NCI-H1105 (cell line): ENCODE data around the gene TNFSF12.

Experiments
- DNase-seq: peaks from one replicate; lab custom pipeline; 2025; lab: John Stamatoyannopoulos, UW

TNFSF12 gene

DNA sequence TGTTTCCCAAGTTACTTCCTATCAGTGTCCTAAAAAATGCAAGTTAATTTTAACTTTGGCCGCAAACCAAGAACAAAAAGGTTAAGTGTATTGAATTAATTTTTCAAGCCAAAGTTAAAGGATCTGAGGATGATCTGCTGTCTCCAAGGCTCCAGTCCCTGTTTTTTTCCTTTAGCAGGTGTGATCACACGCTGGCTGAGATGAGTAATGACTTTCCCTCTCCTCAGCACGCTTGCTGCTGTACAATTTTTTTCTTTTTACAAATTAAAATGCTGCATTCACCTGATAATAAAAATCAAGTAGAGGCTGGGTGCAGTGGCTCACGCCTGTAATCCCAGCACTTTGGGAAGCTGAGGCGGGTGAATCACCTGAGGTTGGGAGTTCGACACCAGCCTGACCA is 3.9 kb upstream of the TNFSF12 start:
- DNase-seq = no peak

DNA sequence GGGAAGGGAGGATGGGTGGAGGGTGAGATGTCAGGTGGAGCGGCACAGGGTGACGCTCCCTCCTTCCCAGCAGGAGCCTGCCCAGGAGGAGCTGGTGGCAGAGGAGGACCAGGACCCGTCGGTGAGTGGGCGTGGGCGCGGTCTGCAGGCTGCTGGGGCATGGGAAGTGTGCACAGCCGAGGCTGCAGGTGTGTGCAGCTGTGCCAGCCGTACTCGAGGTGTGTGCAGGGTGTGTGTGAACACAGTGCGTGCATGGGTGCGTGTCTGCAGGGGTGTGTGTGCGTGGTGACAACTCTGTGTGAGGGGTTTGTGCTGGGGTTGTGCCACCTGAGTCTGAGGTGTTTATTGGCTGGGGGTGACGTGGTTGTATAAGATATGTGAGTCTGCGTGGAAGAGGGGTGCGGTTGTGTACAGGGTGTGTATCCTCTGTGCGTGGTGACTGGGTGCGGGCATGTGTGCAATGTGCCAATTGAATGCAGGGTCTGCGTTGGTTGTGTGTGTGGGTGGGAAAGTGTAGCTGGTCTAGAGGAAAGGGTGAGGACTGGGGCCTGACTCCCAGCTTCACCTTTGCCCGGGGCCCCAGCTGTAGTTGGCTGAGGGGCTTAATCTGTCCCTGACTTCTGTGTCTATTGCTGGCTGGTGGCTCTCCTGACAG is 670 bp downstream of the TNFSF12 start:
- no peak for DNase-seq

DNA sequence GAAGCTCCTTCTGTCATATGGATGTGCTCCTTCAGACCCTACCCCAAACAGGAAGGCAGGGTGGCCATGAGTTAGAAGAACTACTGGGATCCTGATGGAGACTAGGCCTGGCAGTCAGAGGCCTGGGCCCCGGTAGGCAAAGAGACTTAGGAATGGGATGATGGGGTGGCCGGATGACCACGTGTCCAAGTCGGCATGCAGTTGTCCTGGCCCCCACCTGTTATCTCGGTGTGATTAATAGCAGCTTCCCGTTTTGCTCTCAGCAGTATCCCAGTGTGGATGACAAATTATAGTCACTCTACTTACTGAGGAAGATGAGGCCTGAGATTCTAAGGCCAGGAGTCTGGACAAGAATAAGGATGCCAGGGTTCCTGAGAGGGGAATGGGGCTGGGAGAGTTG is 1.5 kb downstream of the TNFSF12 start:
- no peak for DNase-seq

DNA sequence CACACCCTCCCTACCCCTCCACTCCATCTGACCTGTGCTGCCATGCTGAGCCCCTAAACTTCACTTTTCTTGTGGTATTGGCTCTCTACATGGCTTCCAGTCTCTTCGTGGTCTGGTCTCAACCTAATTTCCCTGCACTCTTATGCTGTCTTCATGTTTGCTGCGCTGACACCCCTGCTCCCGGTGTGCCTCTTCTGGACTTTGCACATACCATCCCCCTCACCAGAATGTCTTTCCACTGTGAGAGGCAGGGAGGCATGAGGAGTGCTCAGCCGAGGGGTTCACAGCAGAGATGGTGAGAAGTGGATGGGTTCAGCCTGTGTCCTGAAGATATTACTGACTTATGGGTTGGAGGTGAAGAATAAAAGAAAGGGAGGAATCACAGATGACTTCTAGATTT is 2.5 kb downstream of the TNFSF12 start:
- no peak for DNase-seq

DNA sequence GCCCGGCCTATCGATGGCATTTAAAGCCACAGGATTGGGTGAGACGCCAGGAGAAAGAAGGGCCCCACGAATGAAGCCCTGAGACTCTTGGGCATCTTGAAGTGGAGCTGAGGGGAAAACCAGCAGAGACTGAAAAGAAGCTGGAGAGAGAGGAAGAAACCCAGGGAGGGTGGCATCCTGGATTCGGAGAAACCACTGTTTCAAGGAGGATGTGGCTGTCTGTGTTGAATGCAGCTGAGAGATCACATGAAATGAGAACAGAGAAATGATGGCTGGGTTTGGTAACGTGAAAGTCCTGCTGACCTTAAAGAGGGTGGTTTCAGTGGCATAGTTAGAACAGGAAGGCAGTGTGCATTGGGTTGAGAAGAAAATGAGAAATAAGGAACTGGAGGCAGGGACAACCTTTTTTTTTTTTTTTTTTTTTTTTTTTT is 3.8 kb downstream of the TNFSF12 start:
- DNase-seq = no peak

DNA sequence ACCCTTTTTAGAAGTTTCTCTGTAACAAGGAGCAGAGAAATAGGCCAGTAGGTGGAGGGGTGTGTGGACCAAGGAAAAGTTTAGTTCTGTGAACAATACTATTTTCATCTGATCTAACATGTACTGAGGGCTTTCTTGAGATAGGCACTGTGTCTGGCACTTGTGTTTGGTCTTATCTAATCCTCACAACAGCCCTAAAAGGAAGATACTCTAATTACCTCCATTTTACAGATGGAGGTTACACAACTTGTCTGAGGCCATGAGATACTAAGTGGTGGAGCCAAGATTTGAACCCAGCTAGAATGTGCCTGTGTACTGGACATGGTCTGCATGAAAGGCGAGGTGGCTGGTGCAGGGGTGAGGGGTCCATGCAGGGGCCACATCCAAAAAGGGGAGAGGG is 4.5 kb downstream of the TNFSF12 start:
- no peak for DNase-seq

DNA sequence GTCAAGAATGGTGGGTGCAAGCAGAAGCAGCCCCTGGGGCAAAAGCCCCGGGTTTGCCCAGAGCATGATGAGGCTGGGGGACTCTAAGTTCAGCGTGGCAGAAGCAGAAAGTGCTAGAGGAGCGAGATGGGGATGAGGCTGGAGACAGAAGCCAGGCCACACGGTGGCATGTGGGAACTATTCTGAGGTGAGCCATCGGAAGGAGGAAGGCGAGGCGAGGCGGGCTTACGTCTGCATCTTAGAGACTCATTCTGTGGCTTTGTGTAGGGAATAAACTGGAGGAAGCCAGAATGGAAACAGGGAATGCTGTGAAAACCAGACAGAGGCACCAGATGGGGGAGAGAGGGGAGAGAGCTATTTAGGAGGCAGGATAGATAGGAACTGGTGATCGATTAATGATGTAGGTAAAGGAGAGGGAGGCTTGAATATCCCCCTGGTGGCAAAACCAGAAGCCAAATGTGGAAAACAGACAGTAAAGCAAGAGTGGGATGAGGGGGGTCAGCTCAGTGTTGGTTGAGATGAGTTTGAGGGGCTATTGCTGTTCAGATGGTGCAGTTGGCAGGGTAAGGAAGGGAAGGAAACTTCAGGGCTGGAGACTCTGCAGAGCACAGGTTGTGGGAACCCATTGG is 6.6 kb downstream of the TNFSF12 start:
- DNase-seq = no peak

DNA sequence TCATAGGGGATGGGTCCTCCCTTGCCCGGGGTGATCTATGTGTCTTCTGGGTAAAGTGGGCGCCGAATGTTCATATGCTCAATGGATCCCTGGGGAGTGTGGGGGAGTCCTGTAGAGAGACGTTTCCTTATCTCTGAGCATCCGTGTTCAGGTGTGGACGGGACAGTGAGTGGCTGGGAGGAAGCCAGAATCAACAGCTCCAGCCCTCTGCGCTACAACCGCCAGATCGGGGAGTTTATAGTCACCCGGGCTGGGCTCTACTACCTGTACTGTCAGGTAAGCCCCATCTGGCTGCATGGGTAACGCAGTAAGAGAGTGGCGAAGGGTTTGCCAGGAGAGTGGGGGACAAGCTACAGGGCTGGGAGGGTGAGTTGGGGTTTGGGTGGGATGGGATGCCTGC is 7.8 kb downstream of the TNFSF12 start:
- no peak for DNase-seq

DNA sequence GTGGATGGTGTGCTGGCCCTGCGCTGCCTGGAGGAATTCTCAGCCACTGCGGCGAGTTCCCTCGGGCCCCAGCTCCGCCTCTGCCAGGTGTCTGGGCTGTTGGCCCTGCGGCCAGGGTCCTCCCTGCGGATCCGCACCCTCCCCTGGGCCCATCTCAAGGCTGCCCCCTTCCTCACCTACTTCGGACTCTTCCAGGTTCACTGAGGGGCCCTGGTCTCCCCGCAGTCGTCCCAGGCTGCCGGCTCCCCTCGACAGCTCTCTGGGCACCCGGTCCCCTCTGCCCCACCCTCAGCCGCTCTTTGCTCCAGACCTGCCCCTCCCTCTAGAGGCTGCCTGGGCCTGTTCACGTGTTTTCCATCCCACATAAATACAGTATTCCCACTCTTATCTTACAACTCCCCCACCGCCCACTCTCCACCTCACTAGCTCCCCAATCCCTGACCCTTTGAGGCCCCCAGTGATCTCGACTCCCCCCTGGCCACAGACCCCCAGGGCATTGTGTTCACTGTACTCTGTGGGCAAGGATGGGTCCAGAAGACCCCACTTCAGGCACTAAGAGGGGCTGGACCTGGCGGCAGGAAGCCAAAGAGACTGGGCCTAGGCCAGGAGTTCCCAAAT is 8.4 kb downstream of the TNFSF12 start:
- DNase-seq = no peak

DNA sequence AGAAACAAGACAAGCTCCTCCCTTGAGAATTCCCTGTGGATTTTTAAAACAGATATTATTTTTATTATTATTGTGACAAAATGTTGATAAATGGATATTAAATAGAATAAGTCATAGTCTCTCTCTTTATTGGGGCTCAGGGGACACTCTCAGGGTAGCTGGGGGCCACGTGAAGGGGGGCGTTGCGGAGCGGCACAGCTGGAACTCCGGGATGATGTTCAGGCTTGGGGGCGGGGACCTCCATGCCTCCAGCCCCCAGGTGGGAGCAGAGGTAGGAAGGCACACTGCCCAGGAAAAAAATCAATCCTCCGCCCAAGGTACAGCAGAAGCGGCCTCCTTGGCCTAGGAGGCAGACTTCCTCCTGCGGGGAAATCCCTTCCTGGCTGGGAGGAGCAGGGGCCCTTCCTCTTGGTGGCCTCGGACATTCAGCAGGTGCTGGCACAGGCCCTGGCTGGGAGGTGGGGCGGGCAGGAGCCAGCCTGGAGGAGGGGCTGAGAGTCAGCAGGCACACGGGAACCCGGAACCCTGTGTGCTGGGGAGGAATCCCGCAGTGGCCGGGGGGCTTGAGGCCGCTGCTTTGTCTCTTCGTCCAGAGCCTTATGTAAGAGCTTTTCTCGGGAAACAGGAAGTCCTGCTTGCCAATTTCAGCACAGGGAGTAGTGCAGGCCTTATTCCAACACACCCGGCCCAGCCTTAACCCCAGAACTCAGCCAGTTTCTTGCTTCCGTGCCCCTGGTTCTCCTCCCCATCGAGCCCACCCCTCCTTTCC is 9.1 kb downstream of the TNFSF12 start:
- DNase-seq = peak; percentile 85

DNA sequence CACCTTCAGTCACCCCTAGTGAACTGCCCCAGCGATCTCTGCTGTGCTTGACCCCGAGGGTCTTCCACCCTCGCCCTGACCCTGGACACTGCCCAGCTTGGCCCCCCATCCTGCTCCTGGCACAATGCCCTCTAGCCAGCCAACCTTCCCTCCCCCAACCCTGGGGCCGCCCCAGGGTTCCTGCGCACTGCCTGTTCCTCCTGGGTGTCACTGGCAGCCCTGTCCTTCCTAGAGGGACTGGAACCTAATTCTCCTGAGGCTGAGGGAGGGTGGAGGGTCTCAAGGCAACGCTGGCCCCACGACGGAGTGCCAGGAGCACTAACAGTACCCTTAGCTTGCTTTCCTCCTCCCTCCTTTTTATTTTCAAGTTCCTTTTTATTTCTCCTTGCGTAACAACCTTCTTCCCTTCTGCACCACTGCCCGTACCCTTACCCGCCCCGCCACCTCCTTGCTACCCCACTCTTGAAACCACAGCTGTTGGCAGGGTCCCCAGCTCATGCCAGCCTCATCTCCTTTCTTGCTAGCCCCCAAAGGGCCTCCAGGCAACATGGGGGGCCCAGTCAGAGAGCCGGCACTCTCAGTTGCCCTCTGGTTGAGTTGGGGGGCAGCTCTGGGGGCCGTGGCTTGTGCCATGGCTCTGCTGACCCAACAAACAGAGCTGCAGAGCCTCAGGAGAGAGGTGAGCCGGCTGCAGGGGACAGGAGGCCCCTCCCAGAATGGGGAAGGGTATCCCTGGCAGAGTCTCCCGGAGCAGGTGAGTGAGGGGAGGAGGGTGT is 9.9 kb downstream of the TNFSF12 start, which contains the start of gene TNFSF13:
Gene TNFSF13, plus strand, starts transcription at position 207 of the 776 bp plus-strand sequence. Its CDS starts 290 bp downstream, at position 497.
- DNase-seq = no peak

DNA sequence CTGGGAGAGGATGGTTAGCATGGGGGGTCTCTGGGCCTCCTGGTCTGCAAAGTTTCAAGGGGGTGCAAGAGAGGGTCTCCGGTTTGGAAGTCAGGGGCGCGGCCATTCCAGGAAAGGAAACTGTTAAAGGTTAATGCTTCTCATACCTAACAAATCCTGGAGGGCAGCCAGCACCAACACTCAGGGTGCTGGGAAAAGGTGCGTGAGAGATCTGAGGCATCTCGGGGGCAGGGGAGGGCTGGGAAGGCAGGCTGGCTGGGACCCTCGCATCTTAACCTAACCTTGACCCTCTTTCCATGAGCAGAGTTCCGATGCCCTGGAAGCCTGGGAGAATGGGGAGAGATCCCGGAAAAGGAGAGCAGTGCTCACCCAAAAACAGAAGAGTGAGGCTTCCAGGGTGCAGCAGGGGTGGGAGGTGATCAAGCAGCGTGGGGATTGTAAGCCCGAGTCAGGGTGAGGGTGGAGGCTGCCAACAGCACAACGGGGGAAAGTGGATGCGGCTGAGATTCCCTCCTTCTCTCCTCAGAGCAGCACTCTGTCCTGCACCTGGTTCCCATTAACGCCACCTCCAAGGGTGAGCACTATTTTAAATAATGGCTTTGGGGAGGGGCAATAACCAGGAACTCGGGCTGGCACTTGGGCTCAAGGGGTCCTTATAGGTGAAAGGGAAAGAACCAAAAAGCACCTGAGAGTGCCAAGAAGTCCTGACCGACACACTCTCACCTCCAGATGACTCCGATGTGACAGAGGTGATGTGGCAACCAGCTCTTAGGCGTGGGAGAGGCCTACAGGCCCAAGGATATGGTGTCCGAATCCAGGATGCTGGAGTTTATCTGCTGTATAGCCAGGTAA is 10.7 kb downstream of the TNFSF12 start:
- DNase-seq = no peak

DNA sequence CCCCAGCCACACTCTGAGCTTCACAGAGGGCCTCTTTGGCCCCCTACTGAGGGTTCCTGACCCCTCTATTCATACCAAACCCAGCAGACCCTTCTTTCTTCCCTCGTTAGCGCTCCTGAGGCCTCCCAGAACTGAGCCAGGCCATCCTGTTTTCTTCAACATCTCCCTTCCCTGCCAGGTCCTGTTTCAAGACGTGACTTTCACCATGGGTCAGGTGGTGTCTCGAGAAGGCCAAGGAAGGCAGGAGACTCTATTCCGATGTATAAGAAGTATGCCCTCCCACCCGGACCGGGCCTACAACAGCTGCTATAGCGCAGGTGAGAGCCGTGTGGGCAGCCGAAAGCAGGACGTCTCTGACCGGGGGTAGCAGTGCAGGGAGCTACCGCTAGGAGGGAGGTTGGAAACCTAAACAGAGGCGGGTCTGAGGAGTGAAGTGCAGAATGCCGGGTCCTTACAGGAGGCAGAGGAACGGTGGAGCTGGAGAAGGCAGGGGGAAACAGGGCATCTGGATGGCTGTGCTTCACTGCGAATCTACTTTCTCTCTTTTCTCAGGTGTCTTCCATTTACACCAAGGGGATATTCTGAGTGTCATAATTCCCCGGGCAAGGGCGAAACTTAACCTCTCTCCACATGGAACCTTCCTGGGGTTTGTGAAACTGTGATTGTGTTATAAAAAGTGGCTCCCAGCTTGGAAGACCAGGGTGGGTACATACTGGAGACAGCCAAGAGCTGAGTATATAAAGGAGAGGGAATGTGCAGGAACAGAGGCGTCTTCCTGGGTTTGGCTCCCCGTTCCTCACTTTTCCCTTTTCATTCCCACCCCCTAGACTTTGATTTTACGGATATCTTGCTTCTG is 11.5 kb downstream of the TNFSF12 start:
- no peak for DNase-seq

DNA sequence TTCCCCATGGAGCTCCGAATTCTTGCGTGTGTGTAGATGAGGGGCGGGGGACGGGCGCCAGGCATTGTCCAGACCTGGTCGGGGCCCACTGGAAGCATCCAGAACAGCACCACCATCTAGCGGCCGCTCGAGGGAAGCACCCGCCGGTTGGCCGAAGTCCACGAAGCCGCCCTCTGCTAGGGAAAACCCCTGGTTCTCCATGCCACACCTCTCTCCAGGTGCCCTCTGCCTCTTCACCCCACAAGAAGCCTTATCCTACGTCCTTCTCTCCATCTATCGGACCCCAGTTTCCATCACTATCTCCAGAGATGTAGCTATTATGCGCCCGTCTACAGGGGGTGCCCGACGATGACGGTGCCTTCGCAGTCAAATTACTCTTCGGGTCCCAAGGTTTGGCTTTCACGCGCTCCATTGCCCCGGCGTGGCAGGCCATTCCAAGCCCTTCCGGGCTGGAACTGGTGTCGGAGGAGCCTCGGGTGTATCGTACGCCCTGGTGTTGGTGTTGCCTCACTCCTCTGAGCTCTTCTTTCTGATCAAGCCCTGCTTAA is 12.2 kb downstream of the TNFSF12 start:
- peak; percentile 88 for DNase-seq

DNA sequence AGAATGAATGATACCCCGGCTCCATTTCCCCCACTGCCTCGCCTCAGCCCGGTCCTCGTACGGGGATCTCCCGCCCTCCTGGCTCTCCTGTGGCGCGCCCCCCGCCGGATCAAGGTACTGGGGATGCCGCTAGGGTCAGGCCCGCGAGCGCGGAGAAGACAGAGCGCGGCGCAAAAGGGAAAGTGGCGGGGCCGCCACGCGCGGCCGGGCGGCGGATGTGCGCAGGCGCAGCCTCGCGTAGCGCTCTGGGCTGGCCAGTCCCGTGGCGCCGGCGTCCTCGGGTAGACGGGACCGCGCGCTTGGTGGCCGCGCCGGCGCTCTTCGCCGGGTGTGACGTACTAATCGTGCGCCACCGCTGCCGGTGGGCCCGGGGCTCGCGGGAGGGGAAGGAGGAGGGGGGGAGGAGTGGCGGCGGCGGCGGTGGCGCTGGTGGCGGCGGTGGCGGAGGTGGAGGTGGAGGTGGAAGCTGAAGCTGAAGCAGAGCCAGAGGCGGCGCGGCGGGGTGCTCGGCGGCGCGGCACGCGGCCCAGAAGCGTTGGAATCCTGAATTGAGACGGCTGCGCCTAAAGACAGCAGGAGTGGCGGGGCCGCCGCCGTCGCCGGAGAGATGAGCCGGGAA is 12.8 kb downstream of the TNFSF12 start, which contains the start of gene SENP3:
Gene SENP3, plus strand, starts transcription at position 331 of the 619 bp plus-strand sequence. CDS start 1,158 bp downstream, outside the sequence.
- peak; percentile 93 for DNase-seq

DNA sequence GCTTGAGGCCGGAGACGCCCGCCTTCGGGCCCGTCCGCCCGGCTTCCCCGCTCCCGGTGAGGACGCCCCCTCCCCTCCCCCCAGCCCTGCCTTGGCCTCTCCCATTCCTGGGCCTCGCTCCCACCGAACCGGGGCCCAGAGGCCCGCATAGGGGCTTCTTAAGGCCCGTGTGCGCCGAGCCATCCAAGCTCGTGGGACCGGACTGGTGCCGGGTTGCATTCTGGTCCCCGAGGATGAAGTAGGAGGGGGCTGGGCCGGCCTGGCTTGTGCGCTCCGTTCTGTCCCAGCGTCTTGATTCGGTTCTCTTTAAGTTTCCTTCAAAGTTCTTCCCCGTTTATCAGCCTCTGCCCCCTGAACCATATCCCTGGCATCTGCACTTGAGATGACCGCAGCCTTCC is 13.3 kb downstream of the TNFSF12 start:
- DNase-seq = no peak

DNA sequence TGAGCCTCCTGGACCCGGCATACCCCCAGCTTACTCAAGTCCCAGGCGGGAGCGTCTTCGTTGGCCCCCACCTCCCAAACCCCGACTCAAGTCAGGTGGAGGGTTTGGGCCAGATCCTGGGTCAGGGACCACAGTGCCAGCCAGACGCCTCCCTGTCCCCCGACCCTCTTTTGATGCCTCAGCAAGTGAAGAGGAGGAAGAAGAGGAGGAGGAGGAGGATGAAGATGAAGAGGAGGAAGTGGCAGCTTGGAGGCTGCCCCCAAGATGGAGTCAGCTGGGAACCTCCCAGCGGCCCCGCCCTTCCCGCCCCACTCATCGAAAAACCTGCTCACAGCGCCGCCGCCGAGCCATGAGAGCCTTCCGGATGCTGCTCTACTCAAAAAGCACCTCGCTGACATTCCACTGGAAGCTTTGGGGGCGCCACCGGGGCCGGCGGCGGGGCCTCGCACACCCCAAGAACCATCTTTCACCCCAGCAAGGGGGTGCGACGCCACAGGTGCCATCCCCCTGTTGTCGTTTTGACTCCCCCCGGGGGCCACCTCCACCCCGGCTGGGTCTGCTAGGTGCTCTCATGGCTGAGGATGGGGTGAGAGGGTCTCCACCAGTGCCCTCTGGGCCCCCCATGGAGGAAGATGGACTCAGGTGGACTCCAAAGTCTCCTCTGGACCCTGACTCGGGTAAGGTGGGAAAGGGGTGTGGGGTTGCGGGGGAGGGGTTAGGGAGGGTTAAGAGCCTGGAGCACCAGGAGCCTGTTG is 14.4 kb downstream of the TNFSF12 start:
- no peak for DNase-seq

DNA sequence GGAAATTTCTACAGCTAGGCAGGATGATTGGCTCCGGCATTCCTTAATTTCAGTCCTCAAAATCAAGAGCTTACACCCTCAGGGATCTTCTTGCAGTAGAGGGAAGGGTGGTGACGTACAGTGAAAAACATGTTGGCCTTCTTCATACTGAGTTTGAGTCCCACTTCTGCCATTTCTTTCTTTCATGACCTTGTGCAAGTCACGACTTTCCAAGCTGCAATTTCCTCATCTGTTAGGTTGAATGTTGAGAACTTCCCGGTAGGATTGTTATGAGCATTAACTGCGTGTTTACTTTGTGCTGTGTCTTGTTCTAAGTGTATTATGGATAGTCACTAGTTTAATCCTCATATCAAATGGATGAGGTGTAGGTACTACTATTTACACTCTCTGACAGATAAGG is 20.7 kb downstream of the TNFSF12 start:
- no peak for DNase-seq
